ENCODE results near the gene CD28. TPM values are rescaled to one million over a fixed set of nuclear protein-coding genes. Genes with fewer than 3 reads are reported as not detected.
"Not testable (repeated sequence)": the region's sequence is repeated elsewhere in the genome, so short reads cannot be mapped to it uniquely, and the experiment has no call there.

CD28 gene
- total RNA-seq, 1 experiment from 2014 or later, result not detected

DNA sequence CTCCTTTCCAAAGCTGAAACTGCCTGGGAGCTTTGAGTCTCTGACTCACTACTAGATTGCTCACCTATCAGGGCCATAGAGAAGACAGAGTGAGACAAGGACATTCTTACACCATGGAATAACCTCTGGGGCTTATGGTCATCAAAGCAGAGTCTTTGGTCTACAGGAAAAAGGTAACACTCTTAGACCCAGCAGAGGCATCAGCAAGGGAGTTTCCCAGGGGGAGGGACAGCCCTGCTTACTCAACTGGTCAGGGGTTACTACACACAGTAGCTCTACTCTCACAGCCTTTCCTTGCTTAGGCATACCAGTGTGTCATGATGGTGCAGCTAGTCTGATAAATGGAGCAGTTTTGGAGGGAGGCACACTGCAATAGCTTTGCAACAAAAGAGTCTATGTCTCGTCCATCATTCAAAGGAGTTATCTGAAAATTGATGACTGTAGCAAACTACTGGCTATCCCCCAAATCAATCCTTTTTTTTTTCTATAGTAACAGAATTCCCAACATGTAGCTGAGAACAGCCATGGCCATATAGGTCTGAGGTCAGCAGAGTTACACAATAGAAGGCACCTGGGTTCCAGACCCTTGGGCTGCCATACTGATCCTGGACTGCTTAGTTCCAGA is 22.4 kb upstream of the CD28 start:
- peak; percentile 73 for DNase-seq (ENCODE audit: low read depth)
- in situ Hi-C loops (cut with HindIII; ENCODE audit: low pct_unique_long_range_greater_than_20kb, low sequenced_read_pairs), result no loop called here

DNA sequence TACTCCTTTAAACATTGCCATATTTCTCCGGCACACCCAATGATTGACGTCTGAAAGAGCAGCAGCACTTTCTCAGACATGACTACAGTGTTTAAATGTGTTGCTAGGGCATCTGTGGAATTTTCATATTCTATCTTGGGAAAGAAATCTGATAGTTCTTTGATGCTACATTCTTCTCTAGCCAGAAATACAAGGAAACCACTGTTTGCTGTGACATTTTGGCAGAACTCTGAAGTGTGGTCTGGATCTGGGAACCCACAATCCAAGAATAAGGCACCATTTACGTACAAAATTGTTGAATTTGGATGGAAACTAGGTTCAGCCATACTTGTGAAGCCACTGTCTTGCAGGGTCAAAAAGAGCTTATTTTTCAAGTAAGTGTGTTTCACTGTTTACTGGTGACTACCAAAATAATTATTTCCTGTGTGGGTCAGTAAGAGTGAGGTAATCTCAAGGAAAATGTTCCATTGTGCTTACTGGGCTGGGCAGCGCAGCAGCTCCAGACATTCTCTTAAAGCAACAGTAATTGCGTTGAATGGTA is 21.3 kb upstream of the CD28 start:
- no peak for DNase-seq (ENCODE audit: low read depth)
- in situ Hi-C loops (cut with HindIII; ENCODE audit: low pct_unique_long_range_greater_than_20kb, low sequenced_read_pairs), result no loop called here

DNA sequence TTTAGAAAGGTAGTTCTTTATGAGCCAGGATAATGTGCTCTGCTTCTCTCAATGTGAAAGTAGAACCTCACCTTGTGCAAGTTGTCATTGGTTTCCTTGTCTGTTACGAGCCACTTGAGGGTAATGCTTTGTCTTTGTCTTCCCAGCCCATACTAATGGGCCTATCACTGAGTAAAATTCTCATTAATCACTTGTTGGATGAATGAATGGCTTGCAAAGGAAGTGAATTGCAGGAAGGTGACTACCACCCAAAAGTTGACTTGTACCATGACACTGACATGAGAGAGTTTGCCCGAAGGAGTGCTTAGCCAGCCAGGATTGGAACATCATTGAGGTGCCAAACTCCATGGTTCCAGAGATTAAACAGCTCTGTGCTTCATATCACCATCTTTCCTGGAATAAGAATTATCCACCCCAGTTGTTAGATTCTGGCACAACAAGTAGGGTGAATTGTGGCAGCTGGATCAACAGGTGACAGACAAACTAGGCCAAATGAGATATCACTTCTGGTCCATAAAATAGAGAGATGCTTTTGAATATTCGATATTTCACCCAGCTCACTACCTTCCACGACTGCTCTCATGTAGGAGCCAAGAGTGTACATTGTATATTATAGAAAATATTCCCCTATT is 20.5 kb upstream of the CD28 start:
- DNase-seq (ENCODE audit: low read depth), result no peak
- in situ Hi-C loops (cut with HindIII; ENCODE audit: low pct_unique_long_range_greater_than_20kb, low sequenced_read_pairs), result no loop called here

DNA sequence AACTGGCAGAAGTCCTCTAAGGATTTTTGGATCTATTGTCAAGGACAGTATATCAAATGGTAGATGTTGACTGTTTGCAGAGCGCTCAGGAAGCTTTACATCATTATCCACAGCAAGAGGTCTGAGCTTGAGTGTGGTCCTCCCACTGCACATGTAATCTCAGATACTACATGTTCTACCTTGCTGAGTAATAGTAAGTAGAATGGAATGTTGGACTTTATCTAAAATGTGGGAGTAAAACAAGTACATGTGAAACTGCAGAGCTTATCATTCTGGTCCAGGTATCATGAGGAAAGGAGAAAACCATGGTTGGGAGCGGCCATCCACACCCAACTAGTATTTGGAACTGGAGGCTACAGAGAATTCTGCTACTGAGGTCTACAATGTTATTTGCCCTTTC is 19.3 kb upstream of the CD28 start:
- in situ Hi-C loops (cut with HindIII; ENCODE audit: low pct_unique_long_range_greater_than_20kb, low sequenced_read_pairs), result no loop called here
- no peak for DNase-seq (ENCODE audit: low read depth)

DNA sequence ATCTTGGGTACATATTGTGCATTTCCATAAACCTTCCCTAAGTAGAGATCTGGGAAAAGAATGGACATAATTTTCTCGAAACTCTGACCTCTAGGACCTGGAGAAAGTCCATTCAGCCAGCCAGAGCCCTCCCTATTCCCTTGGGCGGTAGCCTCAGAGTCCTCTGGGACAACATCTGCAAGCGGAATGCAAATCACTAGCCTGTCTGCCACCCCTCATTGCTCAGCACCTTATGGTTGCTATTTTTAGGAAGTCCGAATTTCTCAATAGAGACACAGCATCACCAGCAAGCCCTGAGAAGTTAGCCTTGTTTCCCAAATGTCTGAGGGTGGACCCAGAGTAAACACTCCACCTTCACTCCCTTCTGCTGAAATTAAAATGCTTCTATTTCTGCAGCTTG is 17.6 kb upstream of the CD28 start:
- no peak for DNase-seq (ENCODE audit: low read depth)
- in situ Hi-C loops (cut with HindIII; ENCODE audit: low pct_unique_long_range_greater_than_20kb, low sequenced_read_pairs), result no loop called here

DNA sequence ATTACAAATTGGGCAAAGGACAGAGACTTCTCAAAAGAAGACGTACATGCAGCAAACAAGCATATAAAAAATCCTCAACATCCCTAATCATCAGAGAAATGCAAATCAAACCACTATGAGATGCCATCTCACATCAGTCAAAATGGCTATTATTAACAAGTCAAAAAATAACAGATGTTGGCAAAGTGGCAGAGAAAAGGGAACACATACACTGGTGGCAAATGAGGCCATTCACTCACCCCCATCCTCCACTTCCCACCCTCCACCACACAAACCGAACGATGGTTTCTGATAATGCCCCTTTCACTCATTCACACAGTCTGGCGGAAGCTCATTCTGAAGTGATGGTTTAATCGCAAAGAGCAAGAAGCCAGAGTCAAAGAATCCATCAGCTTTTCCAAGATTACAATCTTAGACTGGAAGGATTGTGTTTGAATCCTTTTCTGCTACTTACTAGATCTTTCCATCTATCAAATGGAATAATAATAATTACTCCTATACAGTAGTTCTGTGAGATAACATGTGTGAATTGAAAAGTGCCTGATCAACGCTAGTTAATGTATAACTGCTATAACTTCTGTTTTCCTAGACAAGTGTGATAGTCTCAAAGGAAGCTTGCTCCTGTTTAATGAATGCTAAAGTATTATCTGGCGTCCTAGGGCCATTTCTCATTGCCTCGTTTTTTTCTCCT is 16.9 kb upstream of the CD28 start:
- in situ Hi-C loops (cut with HindIII; ENCODE audit: low pct_unique_long_range_greater_than_20kb, low sequenced_read_pairs), result no loop called here
- no peak for DNase-seq (ENCODE audit: low read depth)

DNA sequence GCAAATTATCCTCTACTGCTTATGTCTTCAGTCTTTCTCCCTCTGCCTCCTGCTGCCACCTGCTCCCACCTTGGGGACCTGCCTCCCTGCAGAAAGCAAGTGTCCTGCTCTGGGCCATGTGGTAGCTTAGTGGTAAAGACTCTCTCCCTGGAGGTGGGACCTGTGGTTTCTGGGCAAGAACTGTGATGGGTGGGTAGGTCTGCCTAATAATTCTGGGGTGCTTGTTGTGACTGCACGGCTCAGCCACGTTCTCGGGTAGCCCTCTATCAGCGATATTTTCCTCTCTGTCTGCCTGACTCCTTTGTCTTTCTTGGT is 16.4 kb upstream of the CD28 start:
- no peak for DNase-seq (ENCODE audit: low read depth)
- in situ Hi-C loops (cut with HindIII; ENCODE audit: low pct_unique_long_range_greater_than_20kb, low sequenced_read_pairs), result no loop called here

DNA sequence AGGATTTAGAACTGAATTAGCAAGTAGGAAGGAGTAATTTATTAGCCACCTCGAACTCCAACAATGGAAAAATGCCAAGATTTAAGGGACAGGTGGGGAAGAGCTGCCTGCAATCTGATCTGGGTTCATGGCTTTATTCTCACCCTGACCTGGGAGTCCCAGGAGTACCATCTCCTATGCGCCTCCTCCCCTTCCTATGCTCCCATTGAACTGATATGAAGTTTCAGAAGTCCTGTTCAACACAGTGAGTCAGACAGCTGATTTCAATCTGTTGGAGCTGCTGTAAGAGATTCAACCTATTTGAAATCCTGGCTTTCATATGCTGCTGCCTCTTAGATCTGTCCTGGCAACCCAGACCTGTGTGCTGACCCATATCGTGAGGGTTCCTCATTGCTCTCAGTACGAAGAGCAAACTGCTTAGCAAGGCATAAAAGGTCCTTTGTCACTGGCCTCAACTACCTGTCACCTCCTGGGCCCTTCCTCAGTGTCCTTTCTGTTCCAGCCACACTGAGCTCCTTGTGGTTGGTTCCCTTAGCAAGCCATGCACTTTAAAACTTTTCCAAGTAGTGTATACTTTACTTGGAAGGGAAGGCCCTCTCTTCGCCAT is 15.9 kb upstream of the CD28 start:
- no peak for DNase-seq (ENCODE audit: low read depth)
- in situ Hi-C loops (cut with HindIII; ENCODE audit: low pct_unique_long_range_greater_than_20kb, low sequenced_read_pairs), result no loop called here

DNA sequence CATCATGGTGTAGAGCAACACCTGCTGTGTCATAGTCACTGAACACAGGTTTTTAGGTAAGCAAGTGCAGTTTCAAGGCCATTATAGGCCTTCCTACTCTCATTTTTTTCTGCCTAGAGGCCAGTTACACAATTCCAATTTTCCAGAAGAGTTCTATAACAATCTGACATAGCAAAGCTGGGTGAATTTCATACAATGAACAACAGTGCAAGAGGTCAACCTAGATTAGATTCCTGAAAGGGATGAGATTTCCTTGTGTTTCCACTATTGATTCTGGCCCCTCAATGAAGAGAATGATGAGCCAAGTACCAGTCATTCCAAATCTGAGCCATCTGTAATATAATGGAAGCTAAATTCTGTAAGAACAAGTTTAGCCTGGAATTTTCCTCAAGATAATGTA is 15.3 kb upstream of the CD28 start:
- no peak for DNase-seq (ENCODE audit: low read depth)
- in situ Hi-C loops (cut with HindIII; ENCODE audit: low pct_unique_long_range_greater_than_20kb, low sequenced_read_pairs), result no loop called here

DNA sequence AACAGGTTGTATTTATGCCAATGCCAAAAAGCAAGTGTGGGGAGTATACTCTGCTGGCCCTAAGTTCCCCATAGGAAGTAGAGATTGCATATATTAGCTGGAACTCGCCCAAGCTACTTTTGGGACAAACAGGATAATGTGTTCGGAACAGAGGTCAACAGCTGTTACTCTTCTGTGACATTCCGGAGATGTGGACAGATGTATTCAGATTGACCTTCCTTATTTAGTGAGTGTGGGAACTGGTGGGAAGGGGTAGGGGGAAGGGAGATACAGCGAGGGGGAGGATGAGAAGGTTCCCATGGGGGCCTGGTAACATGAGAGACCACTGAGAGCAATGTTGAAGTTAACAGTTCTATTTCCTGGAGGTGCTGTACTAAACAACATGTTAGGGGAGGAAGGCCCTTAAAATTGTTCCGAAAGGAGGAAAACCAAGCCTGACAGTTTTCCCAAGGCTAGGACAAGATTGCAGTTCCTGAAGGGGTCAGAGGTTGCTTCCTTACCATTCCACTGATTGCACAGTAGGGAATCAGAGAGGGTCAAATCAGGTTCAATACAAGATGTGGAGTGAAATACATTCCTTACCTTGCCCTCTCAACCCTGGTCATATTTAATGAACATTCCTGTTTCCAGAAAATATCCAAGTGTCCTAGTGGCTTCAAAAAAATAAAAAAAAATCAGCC is 14.3 kb upstream of the CD28 start:
- no peak for DNase-seq (ENCODE audit: low read depth)
- in situ Hi-C loops (cut with HindIII; ENCODE audit: low pct_unique_long_range_greater_than_20kb, low sequenced_read_pairs), result no loop called here

DNA sequence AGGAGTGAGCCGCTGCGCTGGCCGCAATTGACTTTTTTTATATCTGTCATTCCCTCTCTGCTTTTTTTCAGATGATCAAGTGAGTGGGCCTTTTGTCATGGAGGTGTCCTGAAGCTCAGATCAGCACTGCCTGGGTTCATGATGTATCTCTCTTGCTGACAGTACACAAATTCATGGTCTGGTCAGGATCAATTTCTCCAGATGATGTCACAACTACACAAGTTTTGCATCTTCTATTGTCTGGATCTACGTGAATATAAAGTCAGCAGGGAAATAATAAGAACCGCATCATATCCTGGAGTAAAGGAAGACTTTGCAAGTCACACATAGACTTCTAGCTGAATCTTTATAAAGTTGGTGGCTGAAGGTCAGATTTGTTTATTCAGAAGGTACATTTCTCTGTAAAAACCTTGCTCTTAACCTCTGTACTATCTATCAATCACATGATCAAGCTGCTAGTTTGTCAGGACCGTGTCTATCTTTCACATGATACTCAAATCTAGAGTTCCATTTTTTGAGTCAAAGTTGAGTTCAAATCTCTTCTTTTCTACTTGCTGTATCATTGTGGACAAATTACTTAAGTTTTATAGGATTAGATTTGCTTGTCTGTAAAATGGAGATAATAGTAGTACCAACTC is 13.1 kb upstream of the CD28 start:
- DNase-seq (ENCODE audit: low read depth), result no peak
- in situ Hi-C loops (cut with HindIII; ENCODE audit: low pct_unique_long_range_greater_than_20kb, low sequenced_read_pairs), result no loop called here

DNA sequence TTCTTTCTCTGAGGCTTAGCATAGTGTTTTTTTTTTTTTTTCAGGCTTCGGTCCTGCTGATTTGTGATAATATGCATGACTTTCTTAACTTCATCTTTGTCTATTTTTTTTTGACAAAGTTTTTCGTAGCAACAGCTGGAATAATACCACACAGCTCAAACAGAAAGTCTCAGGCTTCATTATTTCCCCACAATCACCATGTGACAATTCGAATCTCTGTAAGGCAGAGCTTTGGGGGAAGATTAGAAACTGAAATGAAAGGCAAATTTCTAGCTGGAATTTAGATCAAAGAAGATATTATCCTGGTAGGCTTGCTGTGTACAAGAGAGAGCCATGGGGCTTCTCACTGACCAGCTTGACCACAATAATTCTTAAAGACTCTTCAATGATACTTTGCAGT is 12.2 kb upstream of the CD28 start:
- in situ Hi-C loops (cut with HindIII; ENCODE audit: low pct_unique_long_range_greater_than_20kb, low sequenced_read_pairs), result no loop called here
- DNase-seq (ENCODE audit: low read depth), result no peak

DNA sequence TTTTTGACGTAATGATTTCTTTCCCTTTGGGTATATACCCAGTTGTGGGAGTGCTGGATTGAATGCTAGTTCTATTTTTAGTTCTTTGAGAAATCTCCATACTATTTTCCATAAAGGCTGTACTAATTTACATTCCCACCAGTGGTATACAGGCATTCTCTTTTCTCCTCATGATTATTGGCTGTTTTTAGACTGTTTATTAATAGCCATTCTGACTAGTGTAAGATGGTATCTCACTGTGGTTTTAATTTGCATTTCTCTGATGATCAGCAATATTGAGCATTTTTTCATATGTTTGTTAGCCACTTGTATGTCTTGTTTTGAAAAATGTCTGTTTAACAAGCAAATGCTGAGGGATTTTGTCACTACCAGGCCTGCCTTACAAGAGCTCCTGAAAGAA is 9.2 kb upstream of the CD28 start:
- in situ Hi-C loops (cut with HindIII; ENCODE audit: low pct_unique_long_range_greater_than_20kb, low sequenced_read_pairs), result no loop called here
- no peak for DNase-seq (ENCODE audit: low read depth)

DNA sequence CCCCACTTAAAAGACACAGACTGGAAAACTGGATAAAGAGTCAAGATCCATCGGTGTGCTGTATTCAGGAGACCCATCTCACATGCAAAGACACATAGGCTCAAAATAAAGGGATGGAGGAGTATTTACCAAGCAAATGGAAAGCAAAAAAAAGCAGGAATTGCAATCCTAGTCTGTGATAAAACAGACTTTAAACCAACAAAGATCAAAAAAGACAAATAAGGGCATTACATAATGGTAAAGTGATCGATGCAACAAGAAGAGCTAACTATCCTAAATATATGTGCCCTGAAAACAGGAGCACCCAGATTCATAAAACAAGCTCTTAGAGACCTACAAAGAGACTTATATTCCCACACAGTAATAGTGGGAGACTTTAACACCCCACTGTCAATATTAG is 8.7 kb upstream of the CD28 start:
- in situ Hi-C loops (cut with HindIII; ENCODE audit: low pct_unique_long_range_greater_than_20kb, low sequenced_read_pairs); DNase-seq (ENCODE audit: low read depth): not testable (repeated sequence)

DNA sequence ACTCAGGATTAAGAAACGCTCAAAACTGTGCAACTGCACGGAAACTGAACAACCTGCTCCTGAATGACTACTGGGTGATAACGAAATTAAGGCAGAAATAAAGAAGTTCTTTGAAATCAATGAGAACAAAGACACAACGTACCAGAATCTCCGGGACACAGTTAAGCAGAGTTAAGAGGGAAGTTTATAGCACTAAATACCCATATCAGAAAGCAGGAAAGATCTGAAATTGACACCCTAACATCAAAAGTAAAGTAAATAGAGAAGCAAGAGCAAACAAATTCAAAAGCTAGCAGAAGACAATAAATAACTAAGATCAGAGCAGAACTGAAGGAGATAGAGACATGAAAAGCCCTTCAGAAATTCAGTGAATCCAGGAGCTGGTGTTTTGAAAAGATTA is 8.0 kb upstream of the CD28 start:
- in situ Hi-C loops (cut with HindIII; ENCODE audit: low pct_unique_long_range_greater_than_20kb, low sequenced_read_pairs); DNase-seq (ENCODE audit: low read depth): not testable (repeated sequence)

DNA sequence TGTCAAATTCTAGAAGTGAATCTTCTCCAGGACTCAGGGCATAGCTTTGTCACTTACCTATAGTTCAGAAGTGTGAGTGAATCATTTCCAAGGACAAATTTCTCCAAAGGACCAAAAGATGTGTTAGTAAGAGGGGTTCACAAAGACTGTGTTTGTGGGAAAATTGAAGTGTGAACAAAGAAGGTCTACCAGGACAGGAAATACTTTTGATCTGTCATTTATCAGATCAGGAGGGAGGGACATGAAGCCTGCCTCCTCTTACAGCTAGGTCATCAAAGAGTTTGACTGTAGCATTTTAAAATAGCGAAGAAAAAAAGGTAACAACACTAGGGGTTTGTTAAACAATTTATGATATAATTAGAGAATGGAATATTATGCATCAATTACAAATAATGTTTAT is 2.0 kb upstream of the CD28 start:
- in situ Hi-C loops (cut with HindIII; ENCODE audit: low pct_unique_long_range_greater_than_20kb, low sequenced_read_pairs), result no loop called here
- no peak for DNase-seq (ENCODE audit: low read depth)

DNA sequence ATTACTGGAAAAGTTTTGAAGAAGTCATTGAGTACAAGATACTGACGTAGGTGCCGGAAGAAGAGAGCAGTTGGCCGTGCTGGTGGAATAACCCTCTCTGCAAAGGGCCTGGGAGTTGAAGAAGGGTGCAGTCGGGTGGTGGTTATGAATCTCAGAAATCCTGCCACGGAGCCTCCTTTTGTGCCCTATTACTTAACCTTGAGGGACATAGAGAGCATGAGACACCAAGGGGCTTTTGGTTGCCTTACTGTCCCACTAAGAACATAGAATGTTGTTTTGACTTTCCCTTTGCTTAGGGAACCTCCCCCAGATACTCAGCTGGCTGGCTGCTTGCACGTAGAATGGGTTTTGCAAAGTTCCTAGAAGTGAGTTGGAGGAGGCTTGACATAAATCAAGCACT is 1.3 kb upstream of the CD28 start:
- DNase-seq (ENCODE audit: low read depth), result no peak
- in situ Hi-C loops (cut with HindIII; ENCODE audit: low pct_unique_long_range_greater_than_20kb, low sequenced_read_pairs), result no loop called here

DNA sequence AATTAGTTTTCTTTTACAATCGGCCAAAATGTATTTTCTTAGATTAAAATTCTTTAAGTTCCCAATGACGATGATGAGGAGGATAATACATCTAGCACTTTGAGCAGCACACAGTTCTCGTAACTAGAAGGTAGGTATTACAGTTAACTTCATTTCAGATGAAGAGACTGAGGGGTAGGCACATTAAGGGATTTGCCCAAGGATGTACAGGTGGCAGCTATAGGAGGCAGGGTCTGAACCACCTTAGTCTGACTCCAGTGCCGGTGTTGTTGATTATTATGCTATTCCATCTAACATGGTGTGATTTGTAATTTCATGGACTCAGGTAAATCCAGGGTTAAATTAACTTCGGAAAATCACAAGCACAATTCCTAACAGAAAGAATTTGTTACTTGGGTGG is 1.1 kb downstream of the CD28 start:
- DNase-seq (ENCODE audit: low read depth), result no peak
- in situ Hi-C loops (cut with HindIII; ENCODE audit: low pct_unique_long_range_greater_than_20kb, low sequenced_read_pairs), result no loop called here
